ENCODE results near the gene NRP1.

DNA sequence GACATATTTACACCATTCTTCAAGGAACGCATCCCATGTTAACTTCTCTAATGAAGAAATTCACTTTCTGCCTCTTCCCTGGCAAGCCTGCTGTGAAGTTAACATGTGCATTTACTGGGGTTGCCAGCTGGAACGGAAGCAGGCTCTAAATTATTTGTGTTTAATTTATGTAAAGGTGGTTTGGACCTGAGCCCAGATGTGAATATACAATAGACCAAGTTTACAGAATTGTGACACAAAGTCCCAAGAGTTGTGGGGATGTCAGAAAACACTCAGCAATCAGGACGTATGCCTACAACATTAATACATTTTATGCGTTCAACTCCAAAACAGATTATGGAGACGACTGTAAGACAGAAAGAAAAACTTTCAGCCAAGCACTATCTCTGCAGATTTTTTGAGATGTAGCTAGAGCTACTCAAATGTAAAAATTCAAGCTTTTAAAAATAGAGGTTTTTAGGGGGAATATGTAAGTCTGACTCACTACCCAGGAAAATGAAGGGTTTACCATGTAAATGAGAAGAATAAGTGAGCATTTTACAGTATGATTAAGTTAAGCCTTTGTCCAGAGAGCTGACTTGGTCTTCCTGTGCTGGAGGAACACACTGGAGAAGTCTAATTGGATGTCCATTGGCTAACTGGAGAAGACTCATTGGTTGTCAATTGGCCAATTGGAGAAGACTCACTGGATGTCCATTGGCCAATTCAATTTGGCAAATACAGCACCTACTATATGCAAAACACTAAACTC is 19.5 kb downstream of the NRP1 start:
- TF ChIP-seq, protein P1, sequence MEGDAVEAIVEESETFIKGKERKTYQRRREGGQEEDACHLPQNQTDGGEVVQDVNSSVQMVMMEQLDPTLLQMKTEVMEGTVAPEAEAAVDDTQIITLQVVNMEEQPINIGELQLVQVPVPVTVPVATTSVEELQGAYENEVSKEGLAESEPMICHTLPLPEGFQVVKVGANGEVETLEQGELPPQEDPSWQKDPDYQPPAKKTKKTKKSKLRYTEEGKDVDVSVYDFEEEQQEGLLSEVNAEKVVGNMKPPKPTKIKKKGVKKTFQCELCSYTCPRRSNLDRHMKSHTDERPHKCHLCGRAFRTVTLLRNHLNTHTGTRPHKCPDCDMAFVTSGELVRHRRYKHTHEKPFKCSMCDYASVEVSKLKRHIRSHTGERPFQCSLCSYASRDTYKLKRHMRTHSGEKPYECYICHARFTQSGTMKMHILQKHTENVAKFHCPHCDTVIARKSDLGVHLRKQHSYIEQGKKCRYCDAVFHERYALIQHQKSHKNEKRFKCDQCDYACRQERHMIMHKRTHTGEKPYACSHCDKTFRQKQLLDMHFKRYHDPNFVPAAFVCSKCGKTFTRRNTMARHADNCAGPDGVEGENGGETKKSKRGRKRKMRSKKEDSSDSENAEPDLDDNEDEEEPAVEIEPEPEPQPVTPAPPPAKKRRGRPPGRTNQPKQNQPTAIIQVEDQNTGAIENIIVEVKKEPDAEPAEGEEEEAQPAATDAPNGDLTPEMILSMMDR (IDR thresholded peaks at IDR 0.05) = no peak
- no peak for TF ChIP-seq POLR2A (IDR thresholded peaks at IDR 0.05)
